Activated T-helper 1 cell treated with anti-CD3 and anti-CD28 coated beads, Interleukin-2, amount 50 U/mL, for 16 hours (primary cell): ENCODE data around the gene KRT31.
"Not testable (repeated sequence)": the region's sequence is repeated elsewhere in the genome, so short reads cannot be mapped to it uniquely, and the experiment has no call there.

ENCODE experiments used
- DNase-seq, 2 donors: peaks; one replicate each; pipeline ENCODE4 v3.0.0-alpha.2; 2020; ENCODE audit warnings: low read depth in 1 of 2, low spot score in 1 of 2

The KRT31 gene

DNA sequence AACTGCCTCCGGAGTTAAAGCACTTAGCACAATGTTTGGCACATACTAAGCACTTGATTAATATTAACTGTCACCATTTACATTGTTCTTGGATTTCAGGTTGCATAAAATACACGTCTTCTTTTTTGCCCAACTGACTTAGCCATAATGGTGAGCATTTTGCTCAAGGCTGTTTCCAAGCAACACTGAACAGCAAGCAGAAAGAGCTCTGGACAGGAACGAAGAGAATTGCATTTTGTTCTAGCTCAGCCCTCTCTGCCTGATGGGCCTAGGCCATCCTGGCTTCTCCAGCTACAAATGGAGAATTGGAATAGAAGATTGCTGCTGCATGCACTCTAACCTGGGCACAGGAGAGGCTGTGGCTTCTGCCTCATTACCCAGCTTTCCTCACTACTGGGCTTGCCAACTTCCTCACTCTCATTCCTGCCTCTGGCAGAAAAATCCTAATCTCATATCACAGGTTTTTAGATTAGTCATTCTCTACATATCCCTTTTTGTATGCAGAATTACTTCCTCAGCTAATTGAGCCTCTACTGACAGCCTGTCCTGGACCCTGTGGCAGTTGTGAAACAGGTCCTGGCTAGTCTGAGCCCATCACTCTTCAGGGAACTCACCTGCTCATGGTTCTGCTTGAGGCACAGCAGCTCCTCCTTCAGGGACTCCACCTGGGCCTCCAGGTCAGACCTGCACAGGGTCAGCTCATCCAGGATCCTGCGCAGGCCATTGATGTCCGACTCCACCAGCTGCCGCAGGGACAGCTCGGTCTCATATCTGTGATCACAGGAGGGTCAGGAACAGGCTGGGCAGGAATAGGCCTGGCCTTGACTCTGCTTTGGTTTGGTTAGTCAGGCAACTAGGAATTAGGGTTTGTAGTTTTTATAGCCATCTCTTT lies 49.3 kb downstream of the KRT31 start:
- no peak for DNase-seq

GRCh38 chr17:41346421-41346820 lies 51.0 kb downstream of the KRT31 start:
- not testable (repeated sequence) for DNase-seq

DNA sequence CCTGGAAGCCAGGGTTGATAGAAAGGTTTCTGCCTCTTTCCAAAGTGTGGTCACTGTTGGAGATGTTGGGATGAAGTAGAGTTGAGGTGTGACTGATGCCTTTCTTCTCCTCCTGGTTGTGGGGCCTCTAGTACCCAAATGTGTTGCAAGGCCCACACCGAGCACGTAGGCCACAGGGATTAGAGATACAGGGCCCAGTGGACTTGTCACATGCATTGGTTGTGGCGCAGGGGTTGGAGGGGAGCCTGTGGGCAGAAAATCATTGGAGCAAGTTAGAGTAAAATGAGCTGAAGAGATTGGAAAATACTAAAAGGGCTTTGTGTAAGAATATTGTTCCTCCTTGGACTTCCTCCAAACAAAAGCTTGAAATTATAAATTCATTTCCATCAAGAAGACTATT lies 51.4 kb downstream of the KRT31 start:
- DNase-seq: no peak
